Measurements from ENCODE around the gene NELL2.

NELL2 gene

GRCh38 chr12:44816446-44817017, 59.6 kb downstream of the NELL2 start:
- H3K36me3 ChIP-seq (ENCODE audit: control insufficient read depth in 1 of 2, insufficient read depth in 2 of 2, low read depth in 1 of 2, low read length in 2 of 2) = no peaks in the 10 kb centered on the region
- H3K23ac ChIP-seq (ENCODE audit: low read length in 2 of 2) = no peak overlapping the region
- no peak overlapping the region for H2AFZ ChIP-seq (ENCODE audit: low read depth, low read length)
- H2BK12ac ChIP-seq (ENCODE audit: low read length in 2 of 2) = no peak overlapping the region
- H3K79me1 ChIP-seq (replicated peaks; ENCODE audit: low read length, poor library complexity, severe bottlenecking) = no peaks in the 10 kb centered on the region
- no peak overlapping the region for H3K14ac ChIP-seq (ENCODE audit: low read length in 2 of 2)
- no peak for DNase-seq
- H3K18ac ChIP-seq (ENCODE audit: low read depth in 1 of 2, low read length in 2 of 2) = no peak overlapping the region
- H4K8ac ChIP-seq (ENCODE audit: low read length) = no peak overlapping the region
- H2BK5ac ChIP-seq (ENCODE audit: low read depth, low read length, poor library complexity, severe bottlenecking) = no peak overlapping the region
- no peak overlapping the region for H3K4me2 ChIP-seq (ENCODE audit: low read length, poor library complexity, severe bottlenecking)
- H3K4me1 ChIP-seq (ENCODE audit: control insufficient read depth, insufficient read depth, low read depth, low read length) = no peaks in the 10 kb centered on the region
- H3K27me3 ChIP-seq (ENCODE audit: control insufficient read depth in 1 of 2, insufficient read depth in 1 of 2, low read length in 2 of 2) = no peaks in the 10 kb centered on the region
- no peak overlapping the region for H3K9ac ChIP-seq (ENCODE audit: low read length)
- no peak overlapping the region for H2AK5ac ChIP-seq (ENCODE audit: low read length, severe bottlenecking)
- no peaks in the 10 kb centered on the region for H3K9me3 ChIP-seq (ENCODE audit: control insufficient read depth, low read length)
- H3K4ac ChIP-seq (ENCODE audit: low read depth in 1 of 2, low read length in 2 of 2) = no peak overlapping the region
- H3K4me3 ChIP-seq (ENCODE audit: insufficient read depth in 1 of 2, low read depth in 1 of 2, low read length in 2 of 2) = no peak overlapping the region
- WGBS = 81% methylated on average over 3 of the region's 4 CpGs
- no peak overlapping the region for H4K91ac ChIP-seq (ENCODE audit: low read length)
- no peak overlapping the region for H3K27ac ChIP-seq (ENCODE audit: low read length, poor library complexity, severe bottlenecking)
- H2BK120ac ChIP-seq (ENCODE audit: low read depth, low read length) = no peak overlapping the region
- no peak overlapping the region for H2BK15ac ChIP-seq (ENCODE audit: low read depth, poor library complexity, severe bottlenecking)

- no peaks in the 10 kb centered on the region for H3K27me3 ChIP-seq (ENCODE audit: control insufficient read depth in 1 of 2, insufficient read depth in 1 of 2, low read length in 2 of 2)
- H3K4me2 ChIP-seq (ENCODE audit: low read length, poor library complexity, severe bottlenecking) = no peak overlapping the region
- no peaks in the 10 kb centered on the region for H3K4me1 ChIP-seq (ENCODE audit: control insufficient read depth, insufficient read depth, low read depth, low read length)
- no peak overlapping the region for H3K23ac ChIP-seq (ENCODE audit: low read length in 2 of 2)
- H2AK5ac ChIP-seq (ENCODE audit: low read length, severe bottlenecking) = no peak overlapping the region
- H3K14ac ChIP-seq (ENCODE audit: low read length in 2 of 2) = no peak overlapping the region
- H3K27ac ChIP-seq (ENCODE audit: low read length, poor library complexity, severe bottlenecking) = no peak overlapping the region
- 100% methylated on average over 1 of the region's 1 CpG for WGBS
- H3K79me1 ChIP-seq (replicated peaks; ENCODE audit: low read length, poor library complexity, severe bottlenecking) = no peaks in the 10 kb centered on the region
- no peak overlapping the region for H3K4ac ChIP-seq (ENCODE audit: low read depth in 1 of 2, low read length in 2 of 2)
- no peak overlapping the region for H2BK120ac ChIP-seq (ENCODE audit: low read depth, low read length)
- H4K91ac ChIP-seq (ENCODE audit: low read length) = no peak overlapping the region
- no peaks in the 10 kb centered on the region for H3K9me3 ChIP-seq (ENCODE audit: control insufficient read depth, low read length)
- H4K8ac ChIP-seq (ENCODE audit: low read length) = no peak overlapping the region
- H3K18ac ChIP-seq (ENCODE audit: low read depth in 1 of 2, low read length in 2 of 2) = no peak overlapping the region
- no peak overlapping the region for H2BK15ac ChIP-seq (ENCODE audit: low read depth, poor library complexity, severe bottlenecking)
- H2BK5ac ChIP-seq (ENCODE audit: low read depth, low read length, poor library complexity, severe bottlenecking) = no peak overlapping the region
- no peak overlapping the region for H3K9ac ChIP-seq (ENCODE audit: low read length)
- no peak for DNase-seq
- H3K36me3 ChIP-seq (ENCODE audit: control insufficient read depth in 1 of 2, insufficient read depth in 2 of 2, low read depth in 1 of 2, low read length in 2 of 2) = no peaks in the 10 kb centered on the region
- H3K4me3 ChIP-seq (ENCODE audit: insufficient read depth in 1 of 2, low read depth in 1 of 2, low read length in 2 of 2) = no peak overlapping the region
- no peak overlapping the region for H2AFZ ChIP-seq (ENCODE audit: low read depth, low read length)
- no peak overlapping the region for H2BK12ac ChIP-seq (ENCODE audit: low read length in 2 of 2)
Observed at GRCh38 chr12:44812062-44812461, 64.1 kb downstream of the NELL2 start.

- H4K91ac ChIP-seq (ENCODE audit: low read length) = no peak overlapping the region
- DNase-seq = no peak
- H3K18ac ChIP-seq (ENCODE audit: low read depth in 1 of 2, low read length in 2 of 2) = no peak overlapping the region
- H3K9me3 ChIP-seq (ENCODE audit: control insufficient read depth, low read length) = no peaks in the 10 kb centered on the region
- no peaks in the 10 kb centered on the region for H3K79me1 ChIP-seq (replicated peaks; ENCODE audit: low read length, poor library complexity, severe bottlenecking)
- no peak overlapping the region for H2BK120ac ChIP-seq (ENCODE audit: low read depth, low read length)
- H2BK5ac ChIP-seq (ENCODE audit: low read depth, low read length, poor library complexity, severe bottlenecking) = no peak overlapping the region
- no peaks in the 10 kb centered on the region for H3K27me3 ChIP-seq (ENCODE audit: control insufficient read depth in 1 of 2, insufficient read depth in 1 of 2, low read length in 2 of 2)
- H2AFZ ChIP-seq (ENCODE audit: low read depth, low read length) = no peak overlapping the region
- no peak overlapping the region for H3K4me2 ChIP-seq (ENCODE audit: low read length, poor library complexity, severe bottlenecking)
- H3K9ac ChIP-seq (ENCODE audit: low read length) = no peak overlapping the region
- no peak overlapping the region for H3K27ac ChIP-seq (ENCODE audit: low read length, poor library complexity, severe bottlenecking)
- no peak overlapping the region for H4K8ac ChIP-seq (ENCODE audit: low read length)
- H3K4me3 ChIP-seq (ENCODE audit: insufficient read depth in 1 of 2, low read depth in 1 of 2, low read length in 2 of 2) = no peak overlapping the region
- no peak overlapping the region for H3K23ac ChIP-seq (ENCODE audit: low read length in 2 of 2)
- H3K4ac ChIP-seq (ENCODE audit: low read depth in 1 of 2, low read length in 2 of 2) = no peak overlapping the region
- H3K14ac ChIP-seq (ENCODE audit: low read length in 2 of 2) = no peak overlapping the region
- no peak overlapping the region for H2AK5ac ChIP-seq (ENCODE audit: low read length, severe bottlenecking)
- no peaks in the 10 kb centered on the region for H3K4me1 ChIP-seq (ENCODE audit: control insufficient read depth, insufficient read depth, low read depth, low read length)
- H2BK12ac ChIP-seq (ENCODE audit: low read length in 2 of 2) = no peak overlapping the region
- no peak overlapping the region for H2BK15ac ChIP-seq (ENCODE audit: low read depth, poor library complexity, severe bottlenecking)
- no peaks in the 10 kb centered on the region for H3K36me3 ChIP-seq (ENCODE audit: control insufficient read depth in 1 of 2, insufficient read depth in 2 of 2, low read depth in 1 of 2, low read length in 2 of 2)
Observed at GRCh38 chr12:44804068-44804467, 72.0 kb downstream of the NELL2 start.

- no peaks in the 10 kb centered on the region for H3K27me3 ChIP-seq (ENCODE audit: control insufficient read depth in 1 of 2, insufficient read depth in 1 of 2, low read length in 2 of 2)
- no peak overlapping the region for H2BK15ac ChIP-seq (ENCODE audit: low read depth, poor library complexity, severe bottlenecking)
- H2BK12ac ChIP-seq (ENCODE audit: low read length in 2 of 2) = no peak overlapping the region
- H2BK120ac ChIP-seq (ENCODE audit: low read depth, low read length) = no peak overlapping the region
- H2AK5ac ChIP-seq (ENCODE audit: low read length, severe bottlenecking) = no peak overlapping the region
- H3K18ac ChIP-seq (ENCODE audit: low read depth in 1 of 2, low read length in 2 of 2) = no peak overlapping the region
- H3K23ac ChIP-seq (ENCODE audit: low read length in 2 of 2) = no peak overlapping the region
- H2BK5ac ChIP-seq (ENCODE audit: low read depth, low read length, poor library complexity, severe bottlenecking) = no peak overlapping the region
- H3K4me3 ChIP-seq (ENCODE audit: insufficient read depth in 1 of 2, low read depth in 1 of 2, low read length in 2 of 2) = no peak overlapping the region
- no peak overlapping the region for H2AFZ ChIP-seq (ENCODE audit: low read depth, low read length)
- DNase-seq = no peak
- H3K4me2 ChIP-seq (ENCODE audit: low read length, poor library complexity, severe bottlenecking) = no peak overlapping the region
- H3K36me3 ChIP-seq (ENCODE audit: control insufficient read depth in 1 of 2, insufficient read depth in 2 of 2, low read depth in 1 of 2, low read length in 2 of 2) = no peaks in the 10 kb centered on the region
- H3K14ac ChIP-seq (ENCODE audit: low read length in 2 of 2) = no peak overlapping the region
- no peak overlapping the region for H4K8ac ChIP-seq (ENCODE audit: low read length)
- H3K4me1 ChIP-seq (ENCODE audit: control insufficient read depth, insufficient read depth, low read depth, low read length) = no peaks in the 10 kb centered on the region
- H3K9ac ChIP-seq (ENCODE audit: low read length) = no peak overlapping the region
- no peaks in the 10 kb centered on the region for H3K9me3 ChIP-seq (ENCODE audit: control insufficient read depth, low read length)
- H3K4ac ChIP-seq (ENCODE audit: low read depth in 1 of 2, low read length in 2 of 2) = no peak overlapping the region
- H3K27ac ChIP-seq (ENCODE audit: low read length, poor library complexity, severe bottlenecking) = no peak overlapping the region
- H3K79me1 ChIP-seq (replicated peaks; ENCODE audit: low read length, poor library complexity, severe bottlenecking) = no peaks in the 10 kb centered on the region
- no peak overlapping the region for H4K91ac ChIP-seq (ENCODE audit: low read length)
Observed at GRCh38 chr12:44795970-44796369, 80.1 kb downstream of the NELL2 start.

All from mesenchymal stem cell (in vitro differentiated cells and primary cell).